Stomach (tissue), 9 donors: ENCODE results near the gene SLC9A6. TPM values are rescaled to one million over a fixed set of nuclear protein-coding genes. Genes with fewer than 3 reads are reported as not detected.

ENCODE experiments used
- DNase-seq, 2 donors: peaks; one replicate each; pipeline versions ENCODE4 v3.0.0 to v3.0.0-alpha.2; 2013 to 2019
- H3K27ac ChIP-seq, 5 donors: fragments of 200-600 bp in 4 of 5; sonication (generic) in 4 of 5; one replicate each; pipeline ENCODE4 v1.5.1; 2013 to 2019; ENCODE audit warnings: mild to moderate bottlenecking in 1 of 5, moderate library complexity in 1 of 5
- H3K27me3 ChIP-seq, 3 donors: fragments of 200-600 bp; sonication (generic); one replicate each; pipeline ENCODE4 v1.5.1; 2017 to 2019; ENCODE audit warnings: mixed run types in 1 of 3
- H3K36me3 ChIP-seq, 4 donors: fragments of 200-600 bp; sonication (generic); 1 replicate in 3 of 4; 2 replicates in 1 of 4; pipeline ENCODE4 v1.5.1; 2016 to 2019
- H3K4me1 ChIP-seq, 4 donors: fragments of 200-600 bp; sonication (generic); one replicate each; pipeline ENCODE4 v1.5.1; 2016 to 2019
- H3K4me3 ChIP-seq, 4 donors: fragments of 200-600 bp; sonication (generic) in 3 of 4; one replicate each; pipeline ENCODE4 v1.5.1; 2016 to 2019; ENCODE audit warnings: mild to moderate bottlenecking in 1 of 4
- H3K9me3 ChIP-seq, 4 donors: fragments of 200-600 bp; sonication (generic); one replicate each; pipeline ENCODE4 v1.5.1; 2016 to 2019
- CTCF ChIP-seq, 7 experiments: fragments of 450-650 bp in 4 of 7; fragments of 200-600 bp in 3 of 7; sonication (generic) in 3 of 7; IDR thresholded peaks; one replicate each; pipeline ENCODE4 v1.5.1; 2016 to 2019; ENCODE audit warnings: antibody characterized with exemption in 7 of 7, control low read depth in 2 of 7, mild to moderate bottlenecking in 1 of 7
- EP300 ChIP-seq: sonication (generic); formaldehyde crosslinking; IDR thresholded peaks from one replicate; pipeline ENCODE4 v1.6.1; 2017; ENCODE audit warnings: antibody characterized with exemption
- POLR2A ChIP-seq, 4 donors: fragments of 450-650 bp; IDR thresholded peaks; one replicate each; pipeline ENCODE4 v1.6.1; 2016; ENCODE audit warnings: antibody characterized with exemption in 4 of 4, control low read depth in 2 of 4, mild to moderate bottlenecking in 1 of 4, moderate library complexity in 1 of 4
- POLR2AphosphoS5 ChIP-seq, 3 donors: sonication (generic); formaldehyde crosslinking; IDR thresholded peaks; one replicate each; pipeline ENCODE4 v1.6.1; 2016; ENCODE audit warnings: antibody characterized with exemption in 3 of 3
- WGBS, 5 donors: extraction: QIAGEN DNeasy Blood & Tissue Kit in 3 of 5; methylation state at CpG; one replicate each; pipeline versions ENCODE4 v1.1.5 to v1.1.7; 2013 to 2018; 5-methylcytosine and 5-hydroxymethylcytosine counted together
- intact Hi-C: fragments of 100-400 bp; cut with DNase I; formaldehyde crosslinking; loops from one replicate; pipeline ENCODE4 v1.15.1; 2023; ENCODE audit warnings: low total_unique reads
- polyA plus RNA-seq, 3 donors: library from polyadenylated mRNA; stranded (reverse); fragments of 200-250 nt; gene quantifications; one replicate each; pipeline ENCODE4 v1.2.3, GENCODE V29; 2013
- total RNA-seq, 5 donors: library from RNA; depleted of rRNA; stranded (reverse); fragments of >200 nt; gene quantifications; one replicate each; pipeline versions ENCODE4 v1.1.0 to v1.2.3, GENCODE V29; 2014 to 2016
- donor health status: healthy with polysubstance abuse.
- donor health status: Bipolar disorder and iron deficiency.
- donor health status: healthy.

Gene SLC9A6
- total and polyA plus RNA-seq, 8 donors: 0.58 to 26.4 (median 5.5) TPM

- peak in 1 of 2 donors; percentile 10 for DNase-seq
- intact Hi-C loops: no loop called here
- 1 to 33% (median 17%) methylated on average over 7 of the region's 7 CpGs for WGBS, 5 donors
These were observed 461 bp upstream of the SLC9A6 start for GRCh38 chrX:135984791-135985156.

GRCh38 chrX:135985973-135986310 lies 707 bp downstream of the SLC9A6 start:
- TF ChIP-seq POLR2AphosphoS5 (IDR thresholded peaks at IDR 0.05) (no peak), EP300 (no peak), POLR2A (IDR thresholded peaks at IDR 0.05) (no peak), CTCF (IDR thresholded peaks at IDR 0.05) (no peak)
- WGBS, 5 donors: 0 to 33% (median 1%) methylated on average over 11 to 15 of the region's 15 CpGs
- H3K4me1 ChIP-seq: peaks cover 0 to 27% (median 11%) of the 10 kb centered on the region in 4 donors
- H3K9me3 ChIP-seq: no peaks in the 10 kb centered on the region
- intact Hi-C loops: no loop called here
- no peak for DNase-seq
- H3K4me3 ChIP-seq: peak overlapping the region; percentile 60 to 73 (median 67)
- peak overlapping the region; percentile 74 to 87 (median 77) for H3K27ac ChIP-seq
- no peaks in the 10 kb centered on the region for H3K36me3 ChIP-seq
- no peaks in the 10 kb centered on the region for H3K27me3 ChIP-seq

More at GRCh38 chrX:135984791-135985156, 461 bp upstream of the SLC9A6 start:
- Histone ChIP-seq H3K9me3 (no peaks in the 10 kb centered on the region), H3K4me1 (peaks cover 0 to 27% (median 11%) of the 10 kb centered on the region in 4 donors), H3K4me3 (peak overlapping the region; percentile 60 to 73 (median 67)), H3K27ac (peak overlapping the region in 4 of 5 donors; percentile 76 to 87 (median 82)), H3K27me3 (no peaks in the 10 kb centered on the region), H3K36me3 (no peaks in the 10 kb centered on the region)
- TF ChIP-seq POLR2A (IDR thresholded peaks at IDR 0.05) (no peak), EP300 (no peak), POLR2AphosphoS5 (IDR thresholded peaks at IDR 0.05) (no peak), CTCF (IDR thresholded peaks at IDR 0.05) (no peak)

- H3K27me3 ChIP-seq: no peaks in the 10 kb centered on the region
- no peaks in the 10 kb centered on the region for H3K36me3 ChIP-seq
- DNase-seq: no peak
- intact Hi-C loops: no loop called here
- no peak for TF ChIP-seq POLR2A (IDR thresholded peaks at IDR 0.05)
- TF ChIP-seq POLR2AphosphoS5 (IDR thresholded peaks at IDR 0.05): no peak
- TF ChIP-seq CTCF (IDR thresholded peaks at IDR 0.05): no peak
- TF ChIP-seq EP300: no peak
- 70 to 91% (median 82%) methylated on average over 4 of the region's 4 CpGs for WGBS, 5 donors
- peaks cover 0 to 27% (median 11%) of the 10 kb centered on the region in 4 donors for H3K4me1 ChIP-seq
- H3K27ac ChIP-seq: no peak overlapping the region
- H3K9me3 ChIP-seq: no peaks in the 10 kb centered on the region
- no peak overlapping the region for H3K4me3 ChIP-seq
These were observed 3.0 kb downstream of the SLC9A6 start for GRCh38 chrX:135988245-135988644.

GRCh38 chrX:136015016-136015415 lies 29.8 kb downstream of the SLC9A6 start:
- peaks cover 0 to 49% (median 39%) of the 10 kb centered on the region in 4 donors for H3K36me3 ChIP-seq
- H3K27ac ChIP-seq: no peak overlapping the region
- no peak for DNase-seq
- TF ChIP-seq CTCF (IDR thresholded peaks at IDR 0.05) (no peak), POLR2A (IDR thresholded peaks at IDR 0.05) (no peak), EP300 (no peak), POLR2AphosphoS5 (IDR thresholded peaks at IDR 0.05) (no peak)
- intact Hi-C loops: no loop called here
- 82 to 90% (median 86%) methylated on average over 4 of the region's 4 CpGs for WGBS, 5 donors
- no peak overlapping the region for H3K4me3 ChIP-seq
- H3K27me3 ChIP-seq: no peaks in the 10 kb centered on the region
- H3K4me1 ChIP-seq: no peaks in the 10 kb centered on the region
- H3K9me3 ChIP-seq: no peaks in the 10 kb centered on the region
